ENCODE measurements around the gene TET3. TPM values are rescaled to one million over a fixed set of nuclear protein-coding genes. Genes with fewer than 3 reads are reported as not detected.

Gene TET3
- total RNA-seq, 6 experiments from 2014 or later: 3.7 to 6.8 (median 5.1) TPM

DNA sequence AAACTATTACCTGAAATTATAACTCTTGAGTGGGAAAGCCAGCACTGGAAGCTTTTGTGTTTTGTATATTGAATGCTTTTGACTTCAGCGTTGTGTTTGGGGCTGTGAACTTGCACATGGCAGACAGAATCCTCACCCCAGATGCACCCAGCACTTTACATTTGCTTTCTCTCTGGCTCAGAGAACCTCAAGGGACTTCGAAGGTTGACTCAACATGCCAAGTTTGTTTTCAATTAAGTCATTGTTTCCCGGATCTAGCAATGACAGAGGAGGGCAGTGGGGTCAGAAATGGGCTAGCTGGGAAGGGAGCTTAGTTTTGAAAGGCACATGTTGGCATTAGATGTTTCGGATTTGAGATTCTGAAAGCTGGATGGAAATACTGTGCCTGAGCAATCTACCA lies 22.4 kb downstream of the TET3 start:
- Histone ChIP-seq H3K27me3 (no peaks in the 10 kb centered on the region), H3K9me3 (no peaks in the 10 kb centered on the region), H3K4me3 (no peak overlapping the region), H3K4me1 (peaks cover 0 to 17% (median 6%) of the 10 kb centered on the region in 4 donors), H3K36me3 (no peaks in the 10 kb centered on the region), H3K27ac (no peak overlapping the region)
- DNase-seq (peak in 1 of 3 donors; percentile 12), ATAC-seq (no peak)
- no peak for TF ChIP-seq POLR2A (IDR thresholded peaks at IDR 0.05)
- no peak for TF ChIP-seq CTCF (IDR thresholded peaks at IDR 0.05)
- 50% methylated on average over 2 of the region's 4 CpGs for WGBS (ENCODE audit: insufficient coverage, low coverage, low lambda C conversion rate, missing lambda C conversion rate)
- intact Hi-C loops (cut with DNase I): no loop called here

DNA sequence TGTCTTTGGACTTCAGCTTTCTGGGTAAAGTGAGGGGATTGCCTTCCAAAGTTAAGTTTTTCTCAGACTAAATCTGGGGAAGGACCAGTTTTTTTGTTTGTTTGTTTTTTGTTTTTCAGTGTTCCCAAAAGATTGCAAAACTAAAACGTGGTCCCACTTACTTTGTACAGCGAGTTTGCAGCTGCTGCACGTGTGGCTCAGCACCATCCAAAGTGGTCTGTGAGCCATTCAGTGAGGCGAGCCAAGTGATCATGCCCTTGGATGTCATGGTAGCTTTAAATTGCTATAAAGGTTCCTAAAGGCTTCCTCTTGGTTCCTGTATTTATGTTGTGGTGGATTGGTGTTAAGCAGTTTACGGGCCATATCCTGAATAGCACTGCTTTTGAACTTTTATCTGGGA lies 23.0 kb downstream of the TET3 start:
- Histone ChIP-seq H3K36me3 (no peaks in the 10 kb centered on the region), H3K4me1 (peaks cover 0 to 17% (median 6%) of the 10 kb centered on the region in 4 donors), H3K27ac (no peak overlapping the region), H3K4me3 (no peak overlapping the region), H3K27me3 (no peaks in the 10 kb centered on the region), H3K9me3 (no peaks in the 10 kb centered on the region)
- ATAC-seq (no peak), DNase-seq (peak in 1 of 3 donors; percentile 24)
- intact Hi-C loops (cut with DNase I): no loop called here
- no peak for TF ChIP-seq POLR2A (IDR thresholded peaks at IDR 0.05)
- no peak for TF ChIP-seq CTCF (IDR thresholded peaks at IDR 0.05)
- 81% methylated on average over 5 of the region's 5 CpGs for WGBS (ENCODE audit: insufficient coverage, low coverage, low lambda C conversion rate, missing lambda C conversion rate)

DNA sequence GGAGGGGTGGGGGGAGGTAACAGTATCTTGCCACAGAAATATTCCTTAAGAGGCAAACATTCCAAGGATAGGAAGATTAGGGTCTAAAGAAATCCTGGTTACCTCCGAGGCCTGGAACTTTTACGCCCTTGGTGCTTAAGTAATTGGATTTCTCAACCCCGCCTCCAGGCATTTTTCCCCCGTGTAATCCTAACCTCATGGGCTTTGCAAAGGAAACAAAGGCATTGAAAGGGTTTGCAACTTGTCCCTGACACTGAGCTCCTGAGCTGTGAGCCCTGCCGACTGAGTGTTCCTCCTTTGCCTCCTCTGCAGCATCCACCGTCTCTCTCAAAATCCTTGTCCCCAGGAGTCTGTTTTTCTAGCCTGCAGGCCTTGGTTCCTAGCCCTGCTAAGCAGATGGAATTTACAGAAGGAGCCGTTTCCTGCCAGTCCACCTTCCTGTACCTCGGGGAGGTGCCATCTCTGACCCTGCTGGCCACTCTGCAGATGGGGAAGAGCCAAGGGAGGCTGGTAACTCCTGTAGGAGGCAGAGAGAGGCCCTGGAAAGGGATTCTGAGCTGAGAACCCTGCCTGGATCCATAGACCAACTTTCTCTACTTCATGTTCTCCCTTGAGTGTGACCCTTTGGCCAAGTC lies 24.2 kb downstream of the TET3 start:
- DNase-seq: peak in 1 of 3 donors; percentile 32
- intact Hi-C loops (cut with DNase I): no loop called here
- peaks cover 0 to 17% (median 6%) of the 10 kb centered on the region in 4 donors for H3K4me1 ChIP-seq
- H3K4me3 ChIP-seq: no peak overlapping the region
- H3K36me3 ChIP-seq: no peaks in the 10 kb centered on the region
- no peaks in the 10 kb centered on the region for H3K9me3 ChIP-seq
- TF ChIP-seq POLR2A (IDR thresholded peaks at IDR 0.05): no peak
- TF ChIP-seq CTCF (IDR thresholded peaks at IDR 0.05): no peak
- no peak overlapping the region for H3K27ac ChIP-seq
- 82% methylated on average over 6 of the region's 8 CpGs for WGBS (ENCODE audit: insufficient coverage, low coverage, low lambda C conversion rate, missing lambda C conversion rate)
- ATAC-seq: no peak
- H3K27me3 ChIP-seq: no peaks in the 10 kb centered on the region

DNA sequence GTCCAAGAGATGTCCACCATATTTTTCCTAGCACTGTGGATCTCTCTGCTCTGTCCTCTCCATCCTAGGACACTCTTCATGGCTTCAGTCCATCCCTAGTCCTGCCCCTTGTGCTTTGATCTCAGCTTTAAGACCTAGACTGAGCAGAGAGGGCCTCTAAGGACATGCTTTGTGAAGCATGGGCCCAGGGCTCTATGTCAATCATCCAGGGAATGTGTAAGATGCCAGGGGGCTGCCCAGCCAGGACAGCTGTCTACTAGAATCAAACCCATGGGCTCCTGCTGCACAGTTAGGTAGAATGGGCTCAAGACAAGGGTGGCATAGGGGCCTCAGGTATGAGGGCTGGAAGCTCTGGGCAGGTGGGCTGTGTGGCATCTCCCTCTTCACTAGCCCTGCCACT lies 24.9 kb downstream of the TET3 start:
- H3K27me3 ChIP-seq: no peaks in the 10 kb centered on the region
- H3K36me3 ChIP-seq: no peaks in the 10 kb centered on the region
- TF ChIP-seq POLR2A (IDR thresholded peaks at IDR 0.05) (no peak), CTCF (IDR thresholded peaks at IDR 0.05) (no peak)
- intact Hi-C loops (cut with DNase I): no loop called here
- no peak overlapping the region for H3K4me3 ChIP-seq
- no peak overlapping the region for H3K27ac ChIP-seq
- ATAC-seq: no peak
- no peak for DNase-seq
- no peaks in the 10 kb centered on the region for H3K9me3 ChIP-seq
- peaks cover 0 to 17% (median 6%) of the 10 kb centered on the region in 4 donors for H3K4me1 ChIP-seq
